Panc1 (cell line): ENCODE data around the gene SP6. TPM values are rescaled to one million over a fixed set of nuclear protein-coding genes. Genes with fewer than 3 reads are reported as not detected.

Experiments used
- ATAC-seq: fragments of 200-7000 bp; cut with Tn5 transposase; 2 replicates; pipeline ENCODE4 v1.9.1; 2020; ENCODE audit warnings: mild to moderate bottlenecking, moderate library complexity
- BruUV-seq: library from RNA; stranded (reverse); fragments of 400-500 nt; replicated peaks from 2 replicates; lab custom pipeline; 2021; lab: Mats Ljungman, UMichigan
- CTCF ChIA-PET: fragments of 300-600 bp; sonication (Branson Sonifier 250); formaldehyde crosslinking; loops from one replicate; lab custom pipeline; 2022; ENCODE audit warnings: antibody characterized with exemption; lab: Charles Lee
- POLR2A ChIA-PET: fragments of 300-600 bp; sonication (Branson Sonifier 250); formaldehyde crosslinking; loops from one replicate; lab custom pipeline; 2022; ENCODE audit warnings: antibody characterized with exemption; lab: Charles Lee
- DNase-seq: peaks from one replicate; pipeline ENCODE4 v3.0.0-alpha.2; 2010; ENCODE audit warnings: low read depth, low spot score
- H3K27ac ChIP-seq: 2 replicates; pipeline ENCODE4 v1.5.1; 2011; ENCODE audit warnings: mild to moderate bottlenecking, low read length, inconsistent platforms
- H3K27me3 ChIP-seq: fragments of 200-500 bp; sonication (Bioruptor generic); 2 replicates; pipeline ENCODE4 v1.6.0; 2014; ENCODE audit warnings: low read length, inconsistent platforms; ENCODE audit not compliant: control insufficient read depth, insufficient read depth
- H3K36me3 ChIP-seq: fragments of 200-500 bp; sonication (Bioruptor generic); 2 replicates; pipeline ENCODE4 v1.5.1; 2014; ENCODE audit warnings: inconsistent platforms, mild to moderate bottlenecking, low read length, moderate library complexity; ENCODE audit not compliant: control insufficient read depth, insufficient read depth
- H3K4me1 ChIP-seq: 2 replicates; pipeline ENCODE4 v1.5.1; 2011; ENCODE audit warnings: inconsistent platforms, mild to moderate bottlenecking, low read length, moderate library complexity; ENCODE audit not compliant: control insufficient read depth, insufficient read depth
- H3K4me3 ChIP-seq, 2 experiments: 2 replicates each; pipeline ENCODE4 v1.5.1; 2011 to 2012; ENCODE audit warnings: low read depth in 2 of 2, low read length in 2 of 2, mild to moderate bottlenecking in 2 of 2, inconsistent platforms in 1 of 2, moderate library complexity in 1 of 2
- H3K9me3 ChIP-seq: fragments of 200-500 bp; sonication (Bioruptor generic); 2 replicates; pipeline ENCODE4 v1.5.1; 2014; ENCODE audit warnings: low read depth, mild to moderate bottlenecking, inconsistent platforms, low read length, moderate library complexity; ENCODE audit not compliant: control insufficient read depth, insufficient read depth
- CTCF ChIP-seq: fragments of 450-650 bp; IDR thresholded peaks from 2 replicates; pipeline ENCODE4 v1.5.1; 2017; ENCODE audit warnings: mild to moderate bottlenecking
- POLR2AphosphoS5 ChIP-seq: IDR thresholded peaks from 2 replicates; pipeline ENCODE4 v1.6.1; 2012; ENCODE audit warnings: mild to moderate bottlenecking, low read depth, low read length, moderate library complexity
- REST ChIP-seq, 2 experiments: IDR thresholded peaks; 2 replicates each; pipeline ENCODE4 v1.6.1; 2011 to 2012; ENCODE audit warnings: low read depth in 2 of 2, control low read depth in 1 of 2, low read length in 1 of 2, mild to moderate bottlenecking in 1 of 2, moderate library complexity in 1 of 2; ENCODE audit not compliant: insufficient read depth in 1 of 2
- SIN3A ChIP-seq: IDR thresholded peaks from 2 replicates; pipeline ENCODE4 v1.6.1; 2012; ENCODE audit warnings: low read depth, mild to moderate bottlenecking, low read length, moderate library complexity, borderline replicate concordance; ENCODE audit not compliant: insufficient read depth
- TCF7L2 ChIP-seq: IDR thresholded peaks from 2 replicates; pipeline ENCODE4 v1.6.1; 2011; ENCODE audit warnings: mild to moderate bottlenecking, low read depth, low read length, inconsistent platforms
- in situ Hi-C: cut with HindIII; loops from 2 replicates; pipeline ENCODE4 v1.10.0; 2016; ENCODE audit warnings: low sequenced_read_pairs, low pct_unique_long_range_greater_than_20kb
- intact Hi-C: fragments of 100-400 bp; cut with micrococcal nuclease; formaldehyde crosslinking; loops from one replicate; pipeline ENCODE4 v1.10.0; 2022; ENCODE audit not compliant: unreplicated experiment
- total RNA-seq: library from RNA; stranded (reverse); gene quantifications from one replicate; pipeline ENCODE4 v1.2.1, GENCODE V29; 2021; ENCODE audit not compliant: unreplicated experiment

Gene SP6
- total RNA-seq, 1 experiment from 2014 or later, result 4.0 TPM

GRCh38 chr17:47844814-47845715, 5.9 kb downstream of the SP6 start:
- H3K36me3 ChIP-seq, result no peaks in the 10 kb centered on the region
- peaks cover 17% of the 10 kb centered on the region for H3K4me1 ChIP-seq
- ChIA-PET CTCF (interaction anchor here (0.6 to 5.2 kb wide), 4 partner anchors 25 to 45 kb away, joined by 3 to 78 read pairs (median 8); no protein-coding TSS in a partner anchor), POLR2A (interaction anchor here (0.6 kb wide), 1 partner anchor 49 kb away, joined by 3 read pairs; no protein-coding TSS in a partner anchor)
- DNase-seq (no peak), ATAC-seq (no peak)
- BruUV-seq, result no TSS peak
- no peak overlapping the region for H3K27ac ChIP-seq
- intact Hi-C loops (loop anchor here (5.0 kb wide), 2 partner anchors 127 to 172 kb away; partner anchors contain the start of gene CDK5RAP3), in situ Hi-C loops (no loop called here)
- H3K27me3 ChIP-seq, result no peaks in the 10 kb centered on the region
- TF ChIP-seq SIN3A, result no peak
- no peak for TF ChIP-seq REST (IDR thresholded peaks at IDR 0.05; ENCODE audit: insufficient read depth in 1 of 2, low read depth in 2 of 2, low read length in 1 of 2)
- peak; percentile 64 for TF ChIP-seq CTCF
- no peak for TF ChIP-seq POLR2AphosphoS5
- TF ChIP-seq TCF7L2, result no peak
- no peaks in the 10 kb centered on the region for H3K9me3 ChIP-seq
- H3K4me3 ChIP-seq, result no peak overlapping the region

GRCh38 chr17:47844227-47844626, 6.7 kb downstream of the SP6 start:
- H3K9me3 ChIP-seq, result no peaks in the 10 kb centered on the region
- ChIA-PET POLR2A (interaction anchor here (0.6 kb wide), 1 partner anchor 49 kb away, joined by 3 read pairs; no protein-coding TSS in a partner anchor), CTCF (interaction anchor here (0.6 to 5.2 kb wide), 3 partner anchors 26 to 46 kb away, joined by 3 to 78 read pairs (median 11); no protein-coding TSS in a partner anchor)
- H3K27ac ChIP-seq, result no peak overlapping the region
- H3K27me3 ChIP-seq, result no peaks in the 10 kb centered on the region
- TF ChIP-seq TCF7L2 (no peak), SIN3A (no peak), CTCF (no peak), POLR2AphosphoS5 (no peak), REST (IDR thresholded peaks at IDR 0.05; ENCODE audit: insufficient read depth in 1 of 2, low read depth in 2 of 2, low read length in 1 of 2) (no peak)
- no TSS peak for BruUV-seq
- DNase-seq (no peak), ATAC-seq (no peak)
- in situ Hi-C loops (no loop called here), intact Hi-C loops (loop anchor here (5.0 kb wide), 2 partner anchors 128 to 173 kb away; partner anchors contain the start of gene CDK5RAP3)
- H3K4me1 ChIP-seq, result peaks cover 17% of the 10 kb centered on the region
- no peak overlapping the region for H3K4me3 ChIP-seq
- no peaks in the 10 kb centered on the region for H3K36me3 ChIP-seq
